ENCODE measurements around the gene GLE1.

- TF ChIP-seq POLR2AphosphoS5 (IDR thresholded peaks at IDR 0.05; ENCODE audit: insufficient read depth, low read depth, low read length) (no peak), CTCF (IDR thresholded peaks at IDR 0.05; ENCODE audit: extremely low read depth in 1 of 2, insufficient read depth in 1 of 2, low read depth in 1 of 2, low read length in 2 of 2) (no peak)
Measured at GRCh38 chr9:128485414-128485855, 19.1 kb upstream of the GLE1 start.

Measured in endothelial cell of umbilical vein (primary cell).